ENCODE measurements around the gene LIMS1.
"Not testable (repeated sequence)": the region's sequence is repeated elsewhere in the genome, so short reads cannot be mapped to it uniquely, and the experiment has no call there.

The LIMS1 gene

GRCh38 chr2:108533832-108534583 lies at the start of gene LIMS1:
Gene LIMS1 (plus strand): TSS chr2:108534470. CDS start chr2:108534563, 93 bp downstream.
- FAIRE-seq = no peak

- no peak for FAIRE-seq
Measured at GRCh38 chr2:108485253-108485652, 49.0 kb upstream of the LIMS1 start.

GRCh38 chr2:108490506-108491122 lies 43.7 kb upstream of the LIMS1 start:
- no peak for FAIRE-seq

GRCh38 chr2:108491848-108492247 lies 42.4 kb upstream of the LIMS1 start:
- no peak for FAIRE-seq

GRCh38 chr2:108492364-108492763 lies 41.9 kb upstream of the LIMS1 start:
- no peak for FAIRE-seq

- FAIRE-seq = not testable (repeated sequence)
Measured at GRCh38 chr2:108496167-108496566, 38.1 kb upstream of the LIMS1 start.

- FAIRE-seq = not testable (repeated sequence)
Measured at GRCh38 chr2:108507620-108508019, 26.6 kb upstream of the LIMS1 start.

- FAIRE-seq = not testable (repeated sequence)
Measured at GRCh38 chr2:108512431-108512830, 21.8 kb upstream of the LIMS1 start.

- not testable (repeated sequence) for FAIRE-seq
Measured at GRCh38 chr2:108514478-108514877, 19.8 kb upstream of the LIMS1 start.

GRCh38 chr2:108524688-108525087 lies 9.6 kb upstream of the LIMS1 start:
- not testable (repeated sequence) for FAIRE-seq

- not testable (repeated sequence) for FAIRE-seq
Measured at GRCh38 chr2:108525258-108525657, 9.0 kb upstream of the LIMS1 start.

GRCh38 chr2:108531674-108532055 lies 2.6 kb upstream of the LIMS1 start:
- FAIRE-seq = no peak

- FAIRE-seq = no peak
Measured at GRCh38 chr2:108534584-108535356, 500 bp downstream of the LIMS1 start.

GRCh38 chr2:108535357-108535631 lies 1.0 kb downstream of the LIMS1 start:
- no peak for FAIRE-seq

GRCh38 chr2:108536133-108536780 lies 2.0 kb downstream of the LIMS1 start:
- FAIRE-seq = no peak

GRCh38 chr2:108536911-108537310 lies 2.6 kb downstream of the LIMS1 start:
- no peak for FAIRE-seq

- FAIRE-seq = no peak
Measured at GRCh38 chr2:108538000-108538625, 3.8 kb downstream of the LIMS1 start.

GRCh38 chr2:108541451-108541850 lies 7.2 kb downstream of the LIMS1 start:
- FAIRE-seq = no peak

GRCh38 chr2:108542071-108542470 lies 7.8 kb downstream of the LIMS1 start:
- no peak for FAIRE-seq

GRCh38 chr2:108547606-108548005 lies 13.3 kb downstream of the LIMS1 start:
- no peak for FAIRE-seq

GRCh38 chr2:108548208-108549003 lies 14.1 kb downstream of the LIMS1 start:
- no peak for FAIRE-seq

GRCh38 chr2:108552566-108552965 lies 18.3 kb downstream of the LIMS1 start:
- no peak for FAIRE-seq
